ENCODE measurements around the gene MSH5. TPM values are rescaled to one million over a fixed set of nuclear protein-coding genes. Genes with fewer than 3 reads are reported as not detected.
"Not testable (repeated sequence)": the region's sequence is repeated elsewhere in the genome, so short reads cannot be mapped to it uniquely, and the experiment has no call there.

MSH5 gene
- total RNA-seq, 4 donors from 2014 or later, result 16.7 to 41.5 (median 22.1) TPM; not detected in 1

DNA sequence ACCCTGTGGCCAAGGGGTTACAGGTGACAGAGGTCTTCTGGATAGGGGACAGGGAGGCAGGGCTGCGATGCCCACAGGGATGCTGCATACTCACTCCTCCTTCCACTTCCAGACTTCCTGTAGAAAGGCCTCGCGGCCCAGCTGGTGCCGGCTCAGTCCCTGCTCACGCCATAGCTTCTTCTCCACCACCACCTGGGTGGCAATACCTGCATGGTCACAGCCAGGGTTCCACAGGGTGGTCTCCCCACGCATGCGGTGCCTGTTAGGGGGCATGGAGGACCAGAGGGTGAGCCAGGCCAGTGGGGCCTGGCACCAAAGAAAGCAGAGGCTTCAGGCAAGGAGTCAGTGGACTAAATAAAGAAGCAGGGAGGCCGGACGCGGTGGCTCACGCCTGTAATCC lies 45.7 kb downstream of the MSH5 start:
- no peaks in the 10 kb centered on the region for H3K27me3 ChIP-seq
- H3K9me3 ChIP-seq, result no peaks in the 10 kb centered on the region
- TF ChIP-seq, protein P1, sequence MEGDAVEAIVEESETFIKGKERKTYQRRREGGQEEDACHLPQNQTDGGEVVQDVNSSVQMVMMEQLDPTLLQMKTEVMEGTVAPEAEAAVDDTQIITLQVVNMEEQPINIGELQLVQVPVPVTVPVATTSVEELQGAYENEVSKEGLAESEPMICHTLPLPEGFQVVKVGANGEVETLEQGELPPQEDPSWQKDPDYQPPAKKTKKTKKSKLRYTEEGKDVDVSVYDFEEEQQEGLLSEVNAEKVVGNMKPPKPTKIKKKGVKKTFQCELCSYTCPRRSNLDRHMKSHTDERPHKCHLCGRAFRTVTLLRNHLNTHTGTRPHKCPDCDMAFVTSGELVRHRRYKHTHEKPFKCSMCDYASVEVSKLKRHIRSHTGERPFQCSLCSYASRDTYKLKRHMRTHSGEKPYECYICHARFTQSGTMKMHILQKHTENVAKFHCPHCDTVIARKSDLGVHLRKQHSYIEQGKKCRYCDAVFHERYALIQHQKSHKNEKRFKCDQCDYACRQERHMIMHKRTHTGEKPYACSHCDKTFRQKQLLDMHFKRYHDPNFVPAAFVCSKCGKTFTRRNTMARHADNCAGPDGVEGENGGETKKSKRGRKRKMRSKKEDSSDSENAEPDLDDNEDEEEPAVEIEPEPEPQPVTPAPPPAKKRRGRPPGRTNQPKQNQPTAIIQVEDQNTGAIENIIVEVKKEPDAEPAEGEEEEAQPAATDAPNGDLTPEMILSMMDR (IDR thresholded peaks at IDR 0.05), result no peak
- no peak for TF ChIP-seq POLR2A (IDR thresholded peaks at IDR 0.05)
- H3K4me3 ChIP-seq, result no peak overlapping the region
- no peak for DNase-seq
- no peaks in the 10 kb centered on the region for H3K36me3 ChIP-seq
- H3K27ac ChIP-seq, result no peak overlapping the region
- no peaks in the 10 kb centered on the region for H3K4me1 ChIP-seq
- intact Hi-C loops (cut with DNase I; ENCODE audit: low total_unique reads), result no loop called here

DNA sequence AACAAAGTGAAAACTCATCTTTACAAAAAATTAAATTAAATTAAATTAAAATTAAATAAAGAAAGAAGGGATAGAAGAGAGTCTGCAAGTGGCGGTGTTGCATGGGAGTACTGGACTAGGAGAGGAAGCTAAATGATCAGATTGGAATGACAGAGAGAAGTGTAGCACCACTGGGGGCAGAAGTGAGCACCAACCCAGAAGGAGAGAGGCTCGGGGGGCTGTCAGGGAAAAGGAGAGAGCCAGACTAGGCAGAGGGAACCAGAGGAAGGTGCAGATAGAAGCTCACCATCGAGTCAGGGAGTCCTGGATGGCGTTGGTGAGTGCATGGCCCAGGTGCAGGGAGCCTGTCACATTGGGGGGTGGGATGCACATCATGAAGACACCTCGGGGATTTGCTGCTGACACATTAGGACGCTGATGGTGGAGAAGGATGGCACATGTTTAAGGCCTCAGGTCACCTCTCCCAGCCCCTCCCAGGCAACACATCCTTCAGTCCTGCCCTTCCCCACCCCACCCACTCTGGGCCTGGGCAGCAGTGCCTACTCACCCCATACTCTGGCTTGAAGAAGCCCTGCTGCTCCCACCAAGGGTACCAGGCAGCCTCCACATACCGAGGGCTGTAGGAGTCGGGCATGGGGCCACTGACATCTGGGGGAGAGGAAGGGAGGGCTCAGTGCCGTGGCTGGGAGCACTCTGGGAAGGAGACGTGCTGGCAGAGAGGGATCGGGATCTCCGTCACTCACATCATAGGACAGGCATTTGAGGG lies 51.7 kb downstream of the MSH5 start:
- peak; percentile 64 to 70 for DNase-seq
- Histone ChIP-seq H3K4me3 (no peak overlapping the region), H3K27ac (peak overlapping the region; percentile 42 to 66), H3K9me3 (no peaks in the 10 kb centered on the region), H3K36me3 (no peaks in the 10 kb centered on the region), H3K27me3 (no peaks in the 10 kb centered on the region), H3K4me1 (no peaks in the 10 kb centered on the region)
- intact Hi-C loops (cut with DNase I; ENCODE audit: low total_unique reads), result loop anchor here (10.0 kb wide), 1 partner anchor 57 kb away; the partner anchor contains the start of gene CLIC1
- no peak for TF ChIP-seq POLR2A (IDR thresholded peaks at IDR 0.05)
- TF ChIP-seq, protein P1 (IDR thresholded peaks at IDR 0.05), result peak; percentile 37 to 61 (median 46)

DNA sequence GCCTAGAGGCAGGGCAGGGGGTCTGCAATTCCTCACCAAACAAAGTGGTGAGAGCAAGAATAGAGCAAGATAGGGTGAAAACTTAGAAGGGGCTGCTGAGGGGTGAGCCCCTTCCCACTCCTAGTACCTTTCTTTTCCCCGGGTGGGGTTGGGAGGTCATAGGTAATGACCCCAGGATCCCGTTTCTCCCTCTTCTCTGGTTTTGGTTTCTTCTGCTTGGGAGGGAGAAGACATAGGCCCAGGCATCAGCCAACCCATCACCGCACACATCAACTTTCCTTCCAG lies 52.2 kb downstream of the MSH5 start:
- Histone ChIP-seq H3K4me1 (no peaks in the 10 kb centered on the region), H3K27me3 (no peaks in the 10 kb centered on the region), H3K36me3 (no peaks in the 10 kb centered on the region), H3K4me3 (no peak overlapping the region), H3K9me3 (no peaks in the 10 kb centered on the region), H3K27ac (peak overlapping the region; percentile 42 to 66)
- TF ChIP-seq, protein P1 (IDR thresholded peaks at IDR 0.05), result no peak
- no peak for TF ChIP-seq POLR2A (IDR thresholded peaks at IDR 0.05)
- DNase-seq, result no peak
- intact Hi-C loops (cut with DNase I; ENCODE audit: low total_unique reads), result loop anchor here (10.0 kb wide), 1 partner anchor 57 kb away; the partner anchor contains the start of gene CLIC1

DNA sequence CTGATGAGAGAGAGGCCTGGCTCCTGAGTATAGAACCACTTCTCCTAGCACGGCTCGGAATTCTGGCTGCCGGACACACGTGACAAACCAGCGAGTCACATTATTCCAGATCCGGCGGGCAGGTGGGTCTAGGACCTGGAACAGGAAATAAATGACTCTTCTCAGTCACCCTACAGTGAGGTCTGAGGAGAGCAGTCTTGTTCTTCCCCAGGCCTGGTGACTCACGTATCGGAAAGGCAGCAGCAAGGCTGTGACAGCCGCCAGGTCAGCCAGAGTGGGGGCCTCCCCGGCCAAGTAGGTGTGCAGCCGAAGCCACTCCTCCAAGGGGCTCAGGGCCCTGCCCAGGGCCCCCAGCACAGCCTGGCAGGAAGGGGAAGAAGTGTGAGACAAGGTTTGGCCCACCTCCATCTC lies 53.0 kb downstream of the MSH5 start:
- intact Hi-C loops (cut with DNase I; ENCODE audit: low total_unique reads), result loop anchor here (10.0 kb wide), 1 partner anchor 58 kb away; the partner anchor contains the start of gene CLIC1
- Histone ChIP-seq H3K27ac (no peak overlapping the region), H3K27me3 (no peaks in the 10 kb centered on the region), H3K4me3 (no peak overlapping the region), H3K36me3 (no peaks in the 10 kb centered on the region), H3K9me3 (no peaks in the 10 kb centered on the region), H3K4me1 (no peaks in the 10 kb centered on the region)
- DNase-seq, result no peak
- TF ChIP-seq, protein P1 (IDR thresholded peaks at IDR 0.05), result no peak

DNA sequence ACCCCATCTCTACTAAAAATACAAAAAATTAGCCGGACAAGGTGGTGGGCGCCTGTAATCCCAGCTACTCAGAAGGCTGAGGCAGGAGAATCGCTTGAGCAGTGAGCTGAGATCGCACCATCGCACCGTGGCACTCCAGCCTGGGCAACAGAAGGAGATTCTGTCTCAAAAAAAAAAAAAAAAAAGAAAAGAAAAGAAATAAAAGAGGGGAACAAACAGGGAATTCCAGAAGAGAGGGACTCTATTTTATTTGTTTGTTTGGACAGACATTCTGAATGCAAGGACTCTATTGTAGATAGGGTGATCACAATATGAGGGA lies 54.1 kb downstream of the MSH5 start:
- H3K4me1 ChIP-seq, H3K9me3 ChIP-seq, H3K27me3 ChIP-seq, H3K4me3 ChIP-seq, DNase-seq, H3K36me3 ChIP-seq: not testable (repeated sequence)
- H3K27ac ChIP-seq, result peak overlapping the region; percentile 90 to 97
- intact Hi-C loops (cut with DNase I; ENCODE audit: low total_unique reads), result loop anchor here (10.0 kb wide), 1 partner anchor 59 kb away; the partner anchor contains the start of gene CLIC1
